HG02623 (cell line): ENCODE results near the gene TOP2A.
A peak's percentile ranks its signal among the peaks of the same experiment; 100 is the strongest.

Experiments
- ATAC-seq: cut with Tn5 transposase; IDR thresholded peaks from one replicate; pipeline ENCODE4 v1.9.1; 2021; ENCODE audit warnings: moderate library complexity; ENCODE audit not compliant: unreplicated experiment

Gene TOP2A

GRCh38 chr17:40348562-40349476 lies 68.9 kb downstream of the TOP2A start:
- ATAC-seq = no peak

GRCh38 chr17:40348136-40348504 lies 69.6 kb downstream of the TOP2A start:
- no peak for ATAC-seq

GRCh38 chr17:40347319-40348135 lies 70.2 kb downstream of the TOP2A start:
- ATAC-seq = no peak

GRCh38 chr17:40346765-40347158 lies 70.9 kb downstream of the TOP2A start:
- ATAC-seq = no peak

GRCh38 chr17:40345994-40346764 lies 71.5 kb downstream of the TOP2A start:
- ATAC-seq = no peak

- no peak for ATAC-seq
Measured at GRCh38 chr17:40345161-40345993, 72.3 kb downstream of the TOP2A start.

- ATAC-seq = no peak
Measured at GRCh38 chr17:40344421-40345160, 73.1 kb downstream of the TOP2A start.

- ATAC-seq = no peak
Measured at GRCh38 chr17:40343219-40344119, 74.2 kb downstream of the TOP2A start.

- ATAC-seq = no peak
Measured at GRCh38 chr17:40342504-40343218, 75.0 kb downstream of the TOP2A start.

- ATAC-seq = no peak
Measured at GRCh38 chr17:40341808-40342503, 75.7 kb downstream of the TOP2A start.

- peak; percentile 72 for ATAC-seq
Measured at GRCh38 chr17:40340880-40341807, 76.6 kb downstream of the TOP2A start.

- no peak for ATAC-seq
Measured at GRCh38 chr17:40340327-40340726, 77.4 kb downstream of the TOP2A start.

GRCh38 chr17:40338941-40339649 lies 78.6 kb downstream of the TOP2A start:
- no peak for ATAC-seq
